H9 (cell line): Measurements from ENCODE around the gene ARID1A. TPM values are rescaled to one million over a fixed set of nuclear protein-coding genes. Genes with fewer than 3 reads are reported as not detected.

Experiments used
- DNase-seq: peaks from one replicate; pipeline ENCODE4 v3.0.0-alpha.2; 2017
- H2AFZ ChIP-seq: one replicate; pipeline ENCODE4 v1.6.1; 2013; ENCODE audit warnings: mild to moderate bottlenecking, low read length, control low read depth, moderate library complexity
- H2AK5ac ChIP-seq: 2 replicates; pipeline ENCODE4 v1.6.1; 2013; ENCODE audit warnings: low read length, control low read depth, mixed read lengths; ENCODE audit not compliant: insufficient read length
- H2BK120ac ChIP-seq: one replicate; pipeline ENCODE4 v1.6.1; 2013; ENCODE audit warnings: low read depth, mild to moderate bottlenecking, low read length, control low read depth, inconsistent platforms; ENCODE audit not compliant: poor library complexity, severe bottlenecking
- H2BK12ac ChIP-seq: 2 replicates; pipeline ENCODE4 v1.6.1; 2013; ENCODE audit warnings: low read length, control low read depth, mixed read lengths, low read depth; ENCODE audit not compliant: insufficient read length
- H2BK15ac ChIP-seq: 2 replicates; pipeline ENCODE4 v1.6.1; 2013; ENCODE audit warnings: low read depth, low read length, control low read depth
- H2BK20ac ChIP-seq: one replicate; pipeline ENCODE4 v1.6.1; 2013; ENCODE audit warnings: low read depth, mild to moderate bottlenecking, low read length, control low read depth, inconsistent platforms; ENCODE audit not compliant: poor library complexity, severe bottlenecking
- H2BK5ac ChIP-seq: 2 replicates; pipeline ENCODE4 v1.6.1; 2013; ENCODE audit warnings: low read length, control low read depth, mixed read lengths; ENCODE audit not compliant: insufficient read length
- H3K14ac ChIP-seq: 2 replicates; pipeline ENCODE4 v1.6.1; 2013; ENCODE audit warnings: low read length, control low read depth; ENCODE audit not compliant: insufficient read depth
- H3K18ac ChIP-seq: 2 replicates; pipeline ENCODE4 v1.6.1; 2013; ENCODE audit warnings: low read depth, mild to moderate bottlenecking, mixed read lengths, low read length, control low read depth; ENCODE audit not compliant: insufficient read length
- H3K23ac ChIP-seq: 2 replicates; pipeline ENCODE4 v1.6.1; 2013; ENCODE audit warnings: low read length, control low read depth, mixed read lengths, low read depth; ENCODE audit not compliant: insufficient read length
- H3K23me2 ChIP-seq: 2 replicates; pipeline ENCODE4 v1.6.1; 2013; ENCODE audit warnings: low read depth, mild to moderate bottlenecking, mixed read lengths, low read length, control low read depth; ENCODE audit not compliant: insufficient read length, poor library complexity, severe bottlenecking
- H3K27ac ChIP-seq: 2 replicates; pipeline ENCODE4 v1.5.1; 2013; ENCODE audit warnings: low read length, control low read depth, mixed read lengths, low read depth; ENCODE audit not compliant: insufficient read length
- H3K27me3 ChIP-seq: 2 replicates; pipeline ENCODE4 v1.6.1; 2013; ENCODE audit warnings: low read length, control low read depth, inconsistent platforms; ENCODE audit not compliant: insufficient read depth
- H3K4ac ChIP-seq: 2 replicates; pipeline ENCODE4 v1.6.1; 2013; ENCODE audit warnings: low read depth, mild to moderate bottlenecking, control low read depth, inconsistent platforms, low read length, moderate library complexity
- H3K4me1 ChIP-seq: 2 replicates; pipeline ENCODE4 v1.6.1; 2013; ENCODE audit warnings: low read length, control low read depth, inconsistent platforms; ENCODE audit not compliant: insufficient read depth
- H3K4me2 ChIP-seq: 2 replicates; pipeline ENCODE4 v1.6.1; 2013; ENCODE audit warnings: low read length, control low read depth, mixed read lengths; ENCODE audit not compliant: insufficient read length, insufficient read depth
- H3K56ac ChIP-seq: 2 replicates; pipeline ENCODE4 v1.6.1; 2013; ENCODE audit warnings: low read depth, mild to moderate bottlenecking, mixed read lengths, low read length, control low read depth; ENCODE audit not compliant: insufficient read length
- H3K79me1 ChIP-seq: 2 replicates; pipeline ENCODE4 v1.6.1; 2013; ENCODE audit warnings: low read depth, mild to moderate bottlenecking, moderate library complexity, low read length, control low read depth, inconsistent platforms; ENCODE audit not compliant: insufficient read depth, poor library complexity, severe bottlenecking
- H3K79me2 ChIP-seq: 2 replicates; pipeline ENCODE4 v1.6.1; 2013; ENCODE audit warnings: low read length, control low read depth, inconsistent platforms; ENCODE audit not compliant: insufficient read depth
- H3K9ac ChIP-seq: 2 replicates; pipeline ENCODE4 v1.6.1; 2013; ENCODE audit warnings: low read length, control low read depth, mixed read lengths; ENCODE audit not compliant: insufficient read length; ENCODE audit errors: extremely low read depth
- H3K9me3 ChIP-seq: one replicate; pipeline ENCODE4 v1.6.1; 2013; ENCODE audit warnings: low read depth, low read length, inconsistent platforms; ENCODE audit not compliant: control insufficient read depth
- H3T11ph ChIP-seq: one replicate; pipeline ENCODE4 v1.6.1; 2013; ENCODE audit warnings: mild to moderate bottlenecking, low read length, control low read depth, inconsistent platforms
- H4K20me1 ChIP-seq: one replicate; pipeline ENCODE4 v1.6.1; 2013; ENCODE audit not compliant: control insufficient read depth, insufficient read length, insufficient read depth
- H4K5ac ChIP-seq: 2 replicates; pipeline ENCODE4 v1.6.1; 2013; ENCODE audit warnings: low read depth, mild to moderate bottlenecking, mixed read lengths, low read length, control low read depth; ENCODE audit not compliant: insufficient read length
- H4K8ac ChIP-seq: replicated peaks from 2 replicates; pipeline ENCODE4 v1.6.1; 2013; ENCODE audit warnings: low read length, control low read depth, mixed read lengths, low read depth; ENCODE audit not compliant: insufficient read length
- H4K91ac ChIP-seq: 2 replicates; pipeline ENCODE4 v1.6.1; 2013; ENCODE audit warnings: low read depth, mild to moderate bottlenecking, moderate library complexity, mixed read lengths, low read length, control low read depth; ENCODE audit not compliant: insufficient read length
- H3K27ac Mint-ChIP-seq, 3 experiments: 2 replicates in 2 of 3; 3 replicates in 1 of 3; pipeline ENCODE4 v1.8.0; 2020 to 2021; ENCODE audit warnings: mixed read lengths in 3 of 3, mild to moderate bottlenecking in 1 of 3, moderate library complexity in 1 of 3
- H3K27me3 Mint-ChIP-seq: 2 replicates; pipeline ENCODE4 v1.8.0; 2021; ENCODE audit warnings: low read depth, mild to moderate bottlenecking, moderate library complexity, mixed read lengths
- H3K36me3 Mint-ChIP-seq, 3 experiments: 2 replicates in 2 of 3; 3 replicates in 1 of 3; pipeline ENCODE4 v1.8.0; 2020 to 2021; ENCODE audit warnings: low read depth in 3 of 3, mixed read lengths in 3 of 3; ENCODE audit not compliant: insufficient read depth in 1 of 3
- H3K4me1 Mint-ChIP-seq, 2 experiments: 2 replicates each; pipeline ENCODE4 v1.8.0; 2020; ENCODE audit warnings: mixed read lengths in 2 of 2
- H3K4me3 Mint-ChIP-seq, 2 experiments: 2 replicates in 1 of 2; 3 replicates in 1 of 2; pipeline ENCODE4 v1.8.0; 2020 to 2021; ENCODE audit warnings: mild to moderate bottlenecking in 2 of 2, mixed read lengths in 2 of 2, moderate library complexity in 1 of 2
- H3K9me3 Mint-ChIP-seq, 2 experiments: 2 replicates in 1 of 2; 3 replicates in 1 of 2; pipeline ENCODE4 v1.8.0; 2020; ENCODE audit warnings: mild to moderate bottlenecking in 2 of 2, mixed read lengths in 2 of 2, moderate library complexity in 1 of 2
- WGBS: extraction: QIAGEN DNeasy Blood & Tissue Kit; methylation state at CpG from one replicate; pipeline ENCODE4 v1.1.7; 2013; ENCODE audit warnings: missing lambda C conversion rate, low lambda C conversion rate, mixed read lengths; ENCODE audit not compliant: insufficient read length; ENCODE audit errors: extremely low coverage; 5-methylcytosine and 5-hydroxymethylcytosine counted together
- total RNA-seq: library from RNA; stranded (reverse); gene quantifications from 2 replicates; pipeline ENCODE4 v1.2.1, GENCODE V29; 2021
- TF ChIP-seq, protein P1 (sequence below): fragments of 200-600 bp; sonication (generic); conservative IDR thresholded peaks from 3 replicates; pipeline ENCODE4 v1.8.0; 2021; ENCODE audit warnings: antibody characterized with exemption, mild to moderate bottlenecking

ARID1A gene
- total RNA-seq, 1 experiment from 2014 or later = 147 TPM

DNA sequence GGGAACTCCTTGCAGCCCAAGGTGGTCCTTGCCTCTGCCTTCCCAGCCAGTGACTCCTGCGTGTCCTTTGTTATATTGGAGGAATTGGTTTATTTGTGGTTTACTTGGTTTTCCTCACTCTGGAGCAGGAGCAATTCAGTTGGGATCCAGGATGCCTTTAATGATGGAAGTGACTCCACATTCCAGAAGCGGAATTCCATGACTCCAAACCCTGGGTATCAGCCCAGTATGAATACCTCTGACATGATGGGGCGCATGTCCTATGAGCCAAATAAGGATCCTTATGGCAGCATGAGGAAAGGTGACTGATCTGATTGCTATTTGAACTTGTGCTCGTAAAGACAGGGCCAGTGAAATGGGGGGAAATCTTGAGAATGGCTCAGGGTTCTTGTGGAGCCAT, 76.9 kb downstream of the ARID1A start:
- no peak overlapping the region for H2BK20ac ChIP-seq

More for the DNA sequence above, 76.9 kb downstream of the ARID1A start:
- no peaks in the 10 kb centered on the region for H3K79me2 ChIP-seq
- no peak overlapping the region for H3K23ac ChIP-seq
- H4K20me1 ChIP-seq = no peaks in the 10 kb centered on the region
- H3K4me2 ChIP-seq = no peak overlapping the region
- DNase-seq = no peak
- WGBS = no CpG with 5 or more reads among the region's 4 CpGs
- H3K27me3 ChIP-seq = no peaks in the 10 kb centered on the region
- no peak overlapping the region for H2AFZ ChIP-seq
- H3K23me2 ChIP-seq = no peaks in the 10 kb centered on the region
- Mint-ChIP-seq H3K36me3 (peaks cover 76 to 98% (median 92%) of the 10 kb centered on the region in 3 experiments; a peak in 6 of 7 replicates), H3K4me1 (no peaks in the 10 kb centered on the region), H3K4me3 (no peak overlapping the region), H3K9me3 (no peaks in the 10 kb centered on the region), H3K27ac (no peak overlapping the region), H3K27me3 (no peaks in the 10 kb centered on the region; the same call in 1 of the 2 replicates)
- no peaks in the 10 kb centered on the region for H3K79me1 ChIP-seq
- no peak overlapping the region for H3K27ac ChIP-seq
- H2BK5ac ChIP-seq = no peak overlapping the region
- H4K91ac ChIP-seq = no peak overlapping the region
- TF ChIP-seq, protein P1, sequence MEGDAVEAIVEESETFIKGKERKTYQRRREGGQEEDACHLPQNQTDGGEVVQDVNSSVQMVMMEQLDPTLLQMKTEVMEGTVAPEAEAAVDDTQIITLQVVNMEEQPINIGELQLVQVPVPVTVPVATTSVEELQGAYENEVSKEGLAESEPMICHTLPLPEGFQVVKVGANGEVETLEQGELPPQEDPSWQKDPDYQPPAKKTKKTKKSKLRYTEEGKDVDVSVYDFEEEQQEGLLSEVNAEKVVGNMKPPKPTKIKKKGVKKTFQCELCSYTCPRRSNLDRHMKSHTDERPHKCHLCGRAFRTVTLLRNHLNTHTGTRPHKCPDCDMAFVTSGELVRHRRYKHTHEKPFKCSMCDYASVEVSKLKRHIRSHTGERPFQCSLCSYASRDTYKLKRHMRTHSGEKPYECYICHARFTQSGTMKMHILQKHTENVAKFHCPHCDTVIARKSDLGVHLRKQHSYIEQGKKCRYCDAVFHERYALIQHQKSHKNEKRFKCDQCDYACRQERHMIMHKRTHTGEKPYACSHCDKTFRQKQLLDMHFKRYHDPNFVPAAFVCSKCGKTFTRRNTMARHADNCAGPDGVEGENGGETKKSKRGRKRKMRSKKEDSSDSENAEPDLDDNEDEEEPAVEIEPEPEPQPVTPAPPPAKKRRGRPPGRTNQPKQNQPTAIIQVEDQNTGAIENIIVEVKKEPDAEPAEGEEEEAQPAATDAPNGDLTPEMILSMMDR = no peak
- no peak overlapping the region for H3K14ac ChIP-seq
- H3T11ph ChIP-seq = no peak overlapping the region
- H3K18ac ChIP-seq = no peak overlapping the region
- no peak overlapping the region for H2BK120ac ChIP-seq
- H3K56ac ChIP-seq = no peak overlapping the region
- no peaks in the 10 kb centered on the region for H3K9me3 ChIP-seq
- H2BK15ac ChIP-seq = no peak overlapping the region
- no peak overlapping the region for H4K8ac ChIP-seq
- H3K4ac ChIP-seq = no peak overlapping the region
- no peaks in the 10 kb centered on the region for H3K4me1 ChIP-seq
- no peak overlapping the region for H3K9ac ChIP-seq
- H2AK5ac ChIP-seq = no peak overlapping the region
- H2BK12ac ChIP-seq = no peak overlapping the region
- no peak overlapping the region for H4K5ac ChIP-seq
